D721Med (cell line): ENCODE data around the gene APLN.

ENCODE experiments used
- DNase-seq: peaks from one replicate; pipeline ENCODE4 v3.0.0; 2011; ENCODE audit warnings: low spot score; ENCODE audit not compliant: insufficient read length
- FAIRE-seq: peaks from 2 replicates; lab custom pipeline; 2011; peaks lifted over from hg19 to GRCh38; lab: Jason Lieb, UNC
- TF ChIP-seq, protein P1 (sequence below): IDR thresholded peaks from 2 replicates; pipeline ENCODE4 v1.5.1; 2012; ENCODE audit warnings: mild to moderate bottlenecking, control low read depth; ENCODE audit not compliant: insufficient read depth; ENCODE audit errors: missing control alignments

Gene APLN

GRCh38 chrX:129612396-129612795 lies 42.4 kb downstream of the APLN start:
- TF ChIP-seq, protein P1, sequence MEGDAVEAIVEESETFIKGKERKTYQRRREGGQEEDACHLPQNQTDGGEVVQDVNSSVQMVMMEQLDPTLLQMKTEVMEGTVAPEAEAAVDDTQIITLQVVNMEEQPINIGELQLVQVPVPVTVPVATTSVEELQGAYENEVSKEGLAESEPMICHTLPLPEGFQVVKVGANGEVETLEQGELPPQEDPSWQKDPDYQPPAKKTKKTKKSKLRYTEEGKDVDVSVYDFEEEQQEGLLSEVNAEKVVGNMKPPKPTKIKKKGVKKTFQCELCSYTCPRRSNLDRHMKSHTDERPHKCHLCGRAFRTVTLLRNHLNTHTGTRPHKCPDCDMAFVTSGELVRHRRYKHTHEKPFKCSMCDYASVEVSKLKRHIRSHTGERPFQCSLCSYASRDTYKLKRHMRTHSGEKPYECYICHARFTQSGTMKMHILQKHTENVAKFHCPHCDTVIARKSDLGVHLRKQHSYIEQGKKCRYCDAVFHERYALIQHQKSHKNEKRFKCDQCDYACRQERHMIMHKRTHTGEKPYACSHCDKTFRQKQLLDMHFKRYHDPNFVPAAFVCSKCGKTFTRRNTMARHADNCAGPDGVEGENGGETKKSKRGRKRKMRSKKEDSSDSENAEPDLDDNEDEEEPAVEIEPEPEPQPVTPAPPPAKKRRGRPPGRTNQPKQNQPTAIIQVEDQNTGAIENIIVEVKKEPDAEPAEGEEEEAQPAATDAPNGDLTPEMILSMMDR: no peak
- no peak for FAIRE-seq
- no peak for DNase-seq

- DNase-seq (no peak), FAIRE-seq (no peak)
These were observed 45.4 kb downstream of the APLN start for GRCh38 chrX:129609395-129609794.

DNA sequence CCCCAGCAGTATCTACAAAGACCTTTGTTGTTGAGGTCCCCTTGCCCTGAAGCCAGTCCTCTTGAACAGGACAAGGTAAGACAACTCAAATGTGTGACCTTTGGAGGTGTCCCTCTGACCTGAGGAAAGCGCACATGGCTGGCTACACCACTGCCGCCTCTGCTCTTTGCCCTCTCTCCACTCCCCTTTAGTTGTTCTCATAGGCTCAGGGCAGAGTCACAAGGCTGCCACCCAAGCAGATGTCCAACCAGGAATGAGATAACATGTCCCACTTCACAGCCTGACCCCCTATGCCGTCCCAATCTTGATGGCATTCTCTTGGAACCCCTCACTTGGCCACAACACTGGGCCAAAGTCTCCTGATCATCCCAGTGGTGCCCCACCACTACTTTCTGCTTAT lies 46.3 kb downstream of the APLN start:
- FAIRE-seq (no peak), DNase-seq (no peak)
- TF ChIP-seq, protein P1: no peak

More at GRCh38 chrX:129609395-129609794, 45.4 kb downstream of the APLN start:
- TF ChIP-seq, protein P1: no peak

DNA sequence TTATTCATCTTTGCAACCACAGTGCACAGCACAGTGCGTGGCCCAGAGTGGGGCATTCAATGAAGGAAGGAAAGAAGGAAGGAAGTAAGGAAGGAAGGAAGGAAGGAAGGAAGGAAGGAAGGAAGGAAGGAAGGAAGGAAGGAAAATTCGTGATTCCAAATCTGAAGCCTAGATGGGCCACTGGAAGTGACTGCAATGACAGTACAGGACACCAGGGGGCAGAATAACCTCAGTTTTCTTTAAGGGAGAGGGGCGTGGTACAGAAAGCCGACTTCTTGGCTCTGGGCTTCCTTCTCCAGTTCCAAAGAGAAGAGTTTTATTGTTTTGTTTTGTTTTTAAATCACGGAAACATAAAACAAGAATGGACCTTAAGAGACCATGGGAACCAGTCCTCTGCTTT lies 47.8 kb downstream of the APLN start:
- FAIRE-seq (no peak), DNase-seq (peak; percentile 34)
- TF ChIP-seq, protein P1: peak; percentile 70

GRCh38 chrX:129600981-129601424 lies 53.8 kb downstream of the APLN start:
- DNase-seq: no peak
- FAIRE-seq: no peak

GRCh38 chrX:129599996-129600395 lies 54.8 kb downstream of the APLN start:
- no peak for FAIRE-seq
- no peak for DNase-seq
- TF ChIP-seq, protein P1: no peak

More at GRCh38 chrX:129600981-129601424, 53.8 kb downstream of the APLN start:
- TF ChIP-seq, protein P1: peak; percentile 53

DNA sequence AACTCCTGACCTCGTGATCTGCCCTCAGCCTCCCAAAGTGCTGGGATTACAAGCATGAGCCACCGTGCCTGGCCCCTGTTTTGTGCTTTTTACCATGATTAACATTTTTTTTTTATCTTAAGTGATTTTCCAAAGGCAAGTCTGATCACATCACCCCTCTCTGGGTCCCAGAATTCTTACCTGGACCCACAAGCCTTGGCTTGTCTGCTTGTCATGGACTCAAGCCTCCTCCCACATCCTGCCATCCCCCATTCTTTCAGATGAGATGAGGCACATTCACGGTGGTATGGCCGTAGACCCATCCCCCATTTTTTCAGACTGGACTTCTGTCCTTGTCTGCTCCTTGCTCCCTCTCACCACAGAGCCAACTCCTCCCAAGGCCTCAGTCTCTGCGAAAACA lies 55.3 kb downstream of the APLN start:
- FAIRE-seq: no peak
- no peak for DNase-seq
- TF ChIP-seq, protein P1: no peak
